Caki2 (cell line): ENCODE measurements around the gene DOCK2. TPM values are rescaled to one million over a fixed set of nuclear protein-coding genes. Genes with fewer than 3 reads are reported as not detected.
A peak's percentile ranks its signal among the peaks of the same experiment; 100 is the strongest.
"Not testable (repeated sequence)": the region's sequence is repeated elsewhere in the genome, so short reads cannot be mapped to it uniquely, and the experiment has no call there.

Experiments
- DNase-seq: peaks from one replicate; pipeline ENCODE4 v3.0.0-alpha.2; 2015; ENCODE audit warnings: low read depth
- in situ Hi-C: cut with HindIII; loops from 2 replicates; pipeline ENCODE4 v1.10.0; 2016; ENCODE audit warnings: low sequenced_read_pairs, low pct_unique_long_range_greater_than_20kb, mixed read lengths
- total RNA-seq: library from RNA; depleted of rRNA; stranded (reverse); fragments of >200 nt; shearing (Covaris generic); gene quantifications from 2 replicates; pipeline ENCODE4 v1.2.3, GENCODE V29; 2014; ENCODE audit warnings: low replicate concordance

Gene DOCK2
- total RNA-seq, 1 experiment from 2014 or later: 40.4 TPM

- no peak for DNase-seq
- in situ Hi-C loops: no loop called here
Measured at GRCh38 chr5:169703813-169704212, 66.7 kb downstream of the DOCK2 start.

- no peak for DNase-seq
- in situ Hi-C loops: no loop called here
Measured at GRCh38 chr5:169705322-169705721, 68.2 kb downstream of the DOCK2 start.

DNA sequence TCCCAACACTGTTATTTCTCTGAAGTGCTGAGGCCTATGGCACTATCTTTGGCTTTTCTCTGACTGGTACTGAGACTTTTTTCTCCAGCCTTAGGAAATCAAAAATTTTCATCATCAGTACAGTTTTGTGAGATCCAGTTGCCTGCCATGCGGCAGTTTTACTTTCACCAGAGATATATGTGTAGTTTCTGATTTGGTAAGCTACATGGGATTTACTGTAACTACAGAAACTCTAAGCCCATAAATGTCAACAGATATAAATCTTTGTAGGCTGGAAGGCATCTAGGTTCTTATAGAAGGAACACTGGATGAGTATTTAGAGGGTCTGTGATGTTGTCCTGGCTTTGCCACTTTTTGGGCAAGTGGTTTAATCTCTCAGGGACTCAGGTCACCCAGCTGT, 69.0 kb downstream of the DOCK2 start:
- in situ Hi-C loops: no loop called here
- no peak for DNase-seq

DNA sequence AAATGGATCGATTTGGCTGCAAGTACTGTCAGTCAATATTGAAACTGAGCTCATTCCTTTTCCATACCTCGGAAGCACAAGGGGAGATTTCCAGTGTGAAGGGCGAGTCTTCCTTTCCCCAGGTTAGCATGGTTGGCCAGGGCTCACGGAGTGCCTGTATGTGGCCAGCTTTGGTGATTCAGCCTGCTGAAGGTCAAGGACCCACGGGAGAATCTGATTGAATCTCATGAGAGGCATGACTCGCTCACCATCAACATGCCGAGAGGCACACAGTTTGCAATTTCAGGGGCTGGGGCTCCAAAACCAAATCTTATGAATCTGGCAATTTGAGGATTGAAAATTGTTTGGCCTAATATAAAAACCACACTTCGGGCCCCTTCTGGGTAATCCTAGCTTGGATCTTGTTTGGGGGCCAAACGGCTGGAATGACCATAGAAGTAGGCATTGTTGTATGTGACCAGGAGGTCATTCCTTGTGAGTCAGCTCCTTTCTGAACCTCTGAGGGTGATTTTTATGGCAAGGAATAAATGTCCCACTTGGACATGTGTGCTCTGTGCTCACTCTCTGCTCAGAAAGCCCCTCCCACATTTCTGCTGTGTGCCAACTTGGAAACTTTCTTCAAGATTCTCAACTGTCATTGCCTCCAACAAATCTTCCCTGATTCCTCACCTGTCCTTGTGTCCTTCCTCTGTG, 69.8 kb downstream of the DOCK2 start:
- in situ Hi-C loops: no loop called here
- DNase-seq: peak; percentile 83

DNA sequence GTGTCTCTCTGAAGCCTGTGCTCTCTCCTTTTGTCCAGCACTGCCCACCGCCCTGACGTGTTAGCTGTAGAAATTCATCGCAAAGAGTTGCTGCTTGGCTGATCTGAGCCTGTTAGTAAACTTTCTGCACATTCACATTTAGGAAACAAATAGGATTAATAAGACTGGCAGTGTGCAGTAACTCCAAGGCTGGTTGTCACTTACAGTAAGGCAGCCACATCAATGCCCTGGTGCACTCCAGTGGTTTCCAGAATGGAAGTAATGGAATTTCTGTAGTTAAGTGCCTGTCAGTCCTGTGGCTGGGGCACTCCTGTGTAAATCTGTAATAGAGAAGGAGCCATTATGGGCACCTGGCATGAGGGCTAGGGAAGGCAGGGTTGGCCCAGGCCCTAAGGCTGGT, 70.6 kb downstream of the DOCK2 start:
- in situ Hi-C loops: no loop called here
- DNase-seq: no peak

GRCh38 chr5:169710675-169711074, 73.6 kb downstream of the DOCK2 start:
- no peak for DNase-seq
- in situ Hi-C loops: no loop called here

DNA sequence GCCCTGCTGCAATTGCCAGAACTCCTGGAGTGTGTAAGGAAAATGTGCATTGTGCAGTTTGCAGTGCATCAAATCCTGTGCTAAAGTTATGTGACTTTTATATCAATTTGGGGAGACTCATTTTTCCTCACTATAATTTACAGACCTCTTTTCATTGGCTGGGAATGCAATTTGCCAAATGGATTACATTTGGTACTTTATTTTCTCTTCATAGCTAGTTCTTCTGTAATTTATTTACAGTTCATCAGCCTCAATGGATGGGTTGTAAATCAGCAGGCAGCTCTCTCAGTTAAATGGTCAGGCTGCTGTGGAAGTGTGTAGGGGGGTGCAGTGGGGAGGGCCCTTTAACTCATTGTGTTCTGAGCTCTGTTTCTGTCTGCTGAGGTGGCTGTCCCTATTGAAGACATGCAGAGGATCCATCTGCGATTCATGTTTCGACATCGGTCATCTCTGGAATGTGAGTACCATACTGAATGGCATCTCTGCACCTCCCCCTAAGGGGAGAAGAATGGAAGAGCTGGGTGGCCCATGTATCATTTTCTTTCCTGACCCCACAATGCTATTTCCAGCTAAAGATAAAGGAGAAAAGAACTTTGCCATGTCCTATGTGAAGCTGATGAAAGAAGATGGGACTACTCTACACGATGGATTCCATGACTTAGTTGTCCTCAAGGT, 74.6 kb downstream of the DOCK2 start:
- in situ Hi-C loops: no loop called here
- DNase-seq: no peak

- no peak for DNase-seq
- in situ Hi-C loops: no loop called here
Measured at GRCh38 chr5:169712428-169712827, 75.4 kb downstream of the DOCK2 start.

DNA sequence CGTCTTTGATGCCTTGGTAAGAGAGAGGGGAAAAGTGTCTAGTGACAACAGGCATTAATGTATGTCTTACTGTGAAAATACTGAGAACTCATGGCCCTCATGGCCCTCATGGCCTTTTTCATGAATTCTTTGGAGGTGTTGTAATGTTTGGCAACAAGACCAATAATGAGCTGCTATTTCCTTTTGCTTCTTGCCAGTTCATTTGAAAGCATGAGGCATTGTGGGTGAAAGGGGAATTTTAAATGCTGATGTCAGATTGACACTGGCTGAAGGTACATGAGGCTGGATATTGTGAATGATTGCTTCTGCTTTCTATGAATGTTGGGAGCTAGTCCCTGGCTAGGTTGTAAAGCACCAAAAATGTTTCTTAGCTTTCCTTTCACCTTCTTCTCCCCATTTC, 79.2 kb downstream of the DOCK2 start:
- in situ Hi-C loops: no loop called here
- DNase-seq: peak; percentile 57

- in situ Hi-C loops: no loop called here
- no peak for DNase-seq
Measured at GRCh38 chr5:169717288-169717687, 80.2 kb downstream of the DOCK2 start.

DNA sequence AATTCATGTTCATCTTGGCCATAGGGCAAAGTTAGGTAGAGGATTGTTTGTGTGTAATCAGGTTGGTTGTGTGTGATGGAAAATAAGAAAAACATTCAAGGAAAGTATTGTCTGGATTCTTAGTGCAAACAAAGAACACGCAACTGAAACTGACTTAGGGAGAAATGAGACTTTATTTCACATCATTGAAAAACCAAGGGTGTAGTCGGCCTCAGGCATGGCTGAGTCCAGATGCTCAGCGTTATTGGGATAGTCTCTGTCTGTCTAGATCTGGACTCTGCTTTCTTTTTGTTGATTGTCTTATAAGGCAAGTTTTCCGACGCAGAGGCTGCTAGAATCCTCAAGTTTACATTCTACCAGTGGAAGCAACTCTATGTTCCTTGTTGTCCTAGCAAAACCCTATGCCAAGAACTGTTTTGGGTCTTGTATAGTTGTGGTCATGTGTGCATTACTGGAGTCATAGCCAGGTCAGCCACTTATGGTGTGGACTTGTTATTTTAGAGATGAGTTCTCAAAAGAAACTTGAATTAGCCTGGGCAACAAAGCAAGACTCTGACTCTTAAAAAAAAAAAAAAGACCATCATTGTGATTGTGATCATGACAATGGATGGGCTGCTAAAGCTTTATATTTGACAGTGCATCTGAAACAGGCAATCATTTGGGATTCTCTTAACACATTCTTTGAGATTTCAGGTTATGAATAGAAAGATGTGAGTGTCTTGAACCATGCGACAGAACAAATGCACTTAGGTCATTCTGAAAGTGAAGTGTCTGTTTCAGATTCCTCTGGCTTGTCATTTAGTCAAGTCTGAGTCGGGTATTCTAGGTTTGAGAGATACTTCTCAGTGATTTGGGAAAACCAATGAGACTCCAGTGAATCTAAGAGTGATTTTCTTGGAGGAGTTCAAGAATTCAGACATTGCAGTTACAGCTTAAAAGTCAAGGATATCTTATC, 82.6 kb downstream of the DOCK2 start:
- in situ Hi-C loops: no loop called here
- no peak for DNase-seq

- no peak for DNase-seq
Measured at GRCh38 chr5:169721771-169722170, 84.7 kb downstream of the DOCK2 start.

GRCh38 chr5:169723103-169723831, 86.2 kb downstream of the DOCK2 start:
- no peak for DNase-seq
- in situ Hi-C loops: no loop called here

More at GRCh38 chr5:169721771-169722170, 84.7 kb downstream of the DOCK2 start:
- in situ Hi-C loops: no loop called here

- no peak for DNase-seq
- in situ Hi-C loops: no loop called here
Measured at GRCh38 chr5:169724303-169725087, 87.4 kb downstream of the DOCK2 start.

DNA sequence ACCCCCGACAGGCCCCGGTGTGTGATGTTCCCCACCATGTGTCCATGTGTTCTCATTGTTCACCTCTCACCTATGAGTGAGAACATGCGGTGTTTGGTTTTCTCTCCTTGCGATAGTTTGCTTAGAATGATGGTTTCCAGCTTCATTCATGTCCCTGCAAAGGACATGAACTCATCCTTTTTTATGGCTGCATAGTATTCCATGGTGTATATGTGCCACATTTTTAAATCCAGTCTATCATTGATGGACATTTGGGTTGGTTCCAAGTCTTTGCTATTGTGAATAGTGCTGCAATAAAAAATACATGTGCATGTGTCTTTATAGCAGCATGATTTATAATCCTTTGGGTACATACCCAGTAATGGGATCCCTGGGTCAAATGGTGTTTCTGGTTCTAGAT, 88.6 kb downstream of the DOCK2 start:
- DNase-seq, in situ Hi-C loops: not testable (repeated sequence)

- in situ Hi-C loops: no loop called here
- no peak for DNase-seq
Measured at GRCh38 chr5:169728418-169728817, 91.3 kb downstream of the DOCK2 start.

DNA sequence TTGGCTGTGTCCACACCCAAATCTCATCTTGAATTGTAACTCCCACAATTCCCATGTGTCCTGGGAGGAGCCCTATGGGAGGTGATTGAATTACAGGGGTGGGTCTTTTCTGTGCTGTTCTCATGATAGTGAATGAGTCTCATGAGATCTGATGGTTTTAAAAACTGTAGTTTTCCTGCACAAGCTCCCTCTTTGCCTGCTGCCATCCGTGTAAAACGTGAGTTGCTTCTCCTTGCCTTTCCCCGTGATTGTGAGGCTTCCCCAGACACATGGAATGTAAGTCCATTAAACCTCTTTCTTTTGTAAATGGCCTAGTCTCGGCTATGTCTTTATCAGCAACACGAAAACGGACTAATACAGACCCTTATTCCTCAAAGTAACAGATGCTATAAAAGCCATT, 94.1 kb downstream of the DOCK2 start:
- DNase-seq: no peak
- in situ Hi-C loops: no loop called here

DNA sequence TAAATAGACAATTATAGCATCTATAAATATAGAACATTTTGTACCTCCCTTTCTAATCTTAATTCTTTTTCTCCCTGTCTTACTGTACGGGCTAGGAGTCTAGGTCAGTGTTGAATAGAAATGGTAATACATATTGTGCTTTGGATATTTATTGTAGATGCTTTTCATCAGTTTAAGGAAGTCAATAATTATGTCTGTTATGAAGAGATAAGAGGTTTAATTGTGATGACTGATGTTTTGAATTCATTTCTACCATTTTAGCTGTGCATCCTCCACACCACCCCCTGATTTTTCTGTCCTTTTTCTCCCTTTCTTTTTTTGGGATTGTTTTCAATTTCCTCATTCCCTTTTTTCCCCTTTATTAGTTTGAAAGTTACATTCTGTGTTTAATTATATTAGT, 95.8 kb downstream of the DOCK2 start:
- in situ Hi-C loops: no loop called here
- no peak for DNase-seq
